ENCODE data around the gene PDE7B. TPM values are rescaled to one million over a fixed set of nuclear protein-coding genes. Genes with fewer than 3 reads are reported as not detected.
"Not testable (repeated sequence)": the region's sequence is repeated elsewhere in the genome, so short reads cannot be mapped to it uniquely, and the experiment has no call there.

The PDE7B gene
- total RNA-seq, 2 experiments from 2014 or later: 0.29 to 0.34 TPM

DNA sequence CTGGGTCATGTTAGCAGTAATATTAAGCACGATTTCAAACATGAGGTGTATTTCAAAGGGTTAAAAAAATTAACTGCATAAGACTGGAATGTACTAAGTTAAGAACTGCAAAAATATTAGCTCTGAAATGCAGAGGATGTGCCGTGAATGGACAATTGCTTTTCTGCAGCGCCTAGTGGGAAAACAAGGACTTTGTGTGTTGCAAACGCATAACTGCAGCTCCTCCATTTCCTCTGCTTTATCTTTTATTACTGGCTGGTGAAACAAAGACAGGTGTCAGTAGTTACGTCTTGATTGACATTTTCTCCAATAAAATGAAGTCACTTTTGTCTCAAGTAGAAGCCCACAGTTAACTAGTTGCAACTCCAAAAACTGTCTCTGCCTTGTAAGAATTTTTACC lies 1.7 kb downstream of the PDE7B start:
- H3K27ac Mint-ChIP-seq: no peak overlapping the region
- DNase-seq: no peak
- peaks cover 13% of the 10 kb centered on the region for H3K4me1 Mint-ChIP-seq (ENCODE audit: low read depth)
- ChIA-PET CTCF (interaction anchor here (0.9 to 4.6 kb wide), 5 partner anchors 23 to 371 kb away, joined by 3 to 24 read pairs (median 8); no protein-coding TSS in a partner anchor), POLR2A (interaction anchor here (0.6 kb wide), 1 partner anchor 278 kb away, joined by 4 read pairs; no protein-coding TSS in a partner anchor)
- no peaks in the 10 kb centered on the region for H3K9me3 Mint-ChIP-seq (ENCODE audit: insufficient read depth)
- H3K4me3 Mint-ChIP-seq: peak overlapping the region; percentile 17
- no peaks in the 10 kb centered on the region for H3K36me3 Mint-ChIP-seq (ENCODE audit: low read depth)
- no peak for ATAC-seq
- no peaks in the 10 kb centered on the region for H3K27me3 Mint-ChIP-seq (ENCODE audit: low read depth)

DNA sequence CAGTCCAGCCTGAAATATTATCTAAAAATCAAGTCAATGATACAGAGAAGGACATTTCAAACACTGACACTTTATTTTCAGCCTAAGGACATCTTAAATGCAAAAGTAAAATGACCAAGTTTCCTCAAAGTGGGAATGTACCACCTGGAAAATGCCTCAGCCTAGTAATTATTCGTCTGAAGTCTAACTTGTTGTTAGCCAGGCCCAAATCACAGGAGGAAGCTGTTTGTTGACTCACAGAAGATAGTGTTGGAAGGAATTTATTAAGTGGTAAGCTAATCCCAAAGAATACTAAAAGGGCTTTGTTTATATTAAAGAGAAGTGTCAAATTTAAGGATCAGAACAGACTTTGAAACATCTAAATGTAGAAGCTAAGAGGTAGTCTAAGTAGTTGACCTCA lies 2.5 kb downstream of the PDE7B start:
- ATAC-seq (no peak), DNase-seq (no peak)
- Mint-ChIP-seq H3K27me3 (ENCODE audit: low read depth) (no peaks in the 10 kb centered on the region), H3K36me3 (ENCODE audit: low read depth) (no peaks in the 10 kb centered on the region), H3K27ac (no peak overlapping the region), H3K9me3 (ENCODE audit: insufficient read depth) (no peaks in the 10 kb centered on the region), H3K4me3 (no peak overlapping the region), H3K4me1 (ENCODE audit: low read depth) (peaks cover 13% of the 10 kb centered on the region)
- CTCF ChIA-PET: interaction anchor here (0.7 to 4.6 kb wide), 5 partner anchors 13 to 370 kb away, joined by 3 to 24 read pairs (median 3); no protein-coding TSS in a partner anchor
- POLR2A ChIA-PET: interaction anchor here (0.6 kb wide), 1 partner anchor 436 kb away, joined by 3 read pairs; no protein-coding TSS in a partner anchor

GRCh38 chr6:135854799-135855198 lies 3.3 kb downstream of the PDE7B start:
- Mint-ChIP-seq H3K9me3 (ENCODE audit: insufficient read depth) (no peaks in the 10 kb centered on the region), H3K4me3 (no peak overlapping the region), H3K4me1 (ENCODE audit: low read depth) (peaks cover 13% of the 10 kb centered on the region), H3K27me3 (ENCODE audit: low read depth) (no peaks in the 10 kb centered on the region), H3K27ac (no peak overlapping the region), H3K36me3 (ENCODE audit: low read depth) (no peaks in the 10 kb centered on the region)
- no peak for ATAC-seq
- no peak for DNase-seq
- ChIA-PET CTCF (interaction anchor here (1.2 to 4.6 kb wide), 2 partner anchors 13 to 55 kb away, joined by 3 to 24 read pairs; no protein-coding TSS in a partner anchor), POLR2A (no interaction called here)

DNA sequence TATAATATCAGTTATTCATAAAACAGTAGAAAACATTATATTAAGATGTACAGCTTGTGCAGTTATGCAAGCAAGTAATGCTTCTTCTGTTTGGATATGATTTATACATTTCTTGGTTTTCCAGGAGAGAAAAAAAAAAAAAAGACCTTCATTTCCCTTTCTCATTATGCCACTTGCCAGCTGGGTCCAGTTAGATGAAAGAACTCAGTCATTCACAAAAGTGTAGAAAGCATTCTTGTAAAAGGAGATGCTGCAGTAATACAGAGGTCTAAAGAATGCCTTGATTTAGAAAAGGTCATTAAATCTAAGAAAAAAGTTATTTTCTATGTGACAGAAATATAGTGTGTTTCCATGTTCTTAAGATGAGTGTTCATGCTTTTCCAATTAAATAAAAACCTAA lies 7.4 kb downstream of the PDE7B start:
- Mint-ChIP-seq H3K4me1 (ENCODE audit: low read depth) (peaks cover 4% of the 10 kb centered on the region), H3K27me3 (ENCODE audit: low read depth) (no peaks in the 10 kb centered on the region), H3K27ac (no peak overlapping the region), H3K4me3 (no peak overlapping the region), H3K36me3 (ENCODE audit: low read depth) (no peaks in the 10 kb centered on the region), H3K9me3 (ENCODE audit: insufficient read depth) (no peaks in the 10 kb centered on the region)
- no peak for ATAC-seq
- POLR2A ChIA-PET: no interaction called here
- no peak for DNase-seq
- CTCF ChIA-PET: interaction anchor here (0.6 kb wide), 1 partner anchor 688 kb away, joined by 3 read pairs; no protein-coding TSS in a partner anchor

DNA sequence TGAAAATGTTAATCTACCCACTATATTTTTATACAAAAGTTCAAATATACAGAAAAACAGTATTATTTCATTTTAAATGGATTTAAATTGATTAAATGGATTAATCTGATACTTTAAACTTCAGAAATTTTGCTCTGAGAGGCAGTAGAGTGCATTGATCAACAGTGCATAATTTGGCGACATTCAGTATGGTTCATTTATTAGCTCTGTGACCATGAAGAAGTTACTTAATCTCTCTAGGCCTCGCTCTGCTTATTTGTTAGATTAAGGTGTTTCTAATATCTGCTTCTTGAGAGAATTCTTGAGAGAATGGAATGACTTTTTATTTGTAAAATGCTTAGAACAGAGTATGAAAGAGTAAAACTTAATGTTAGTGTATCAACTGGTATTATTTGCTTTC lies 8.9 kb downstream of the PDE7B start:
- no peak overlapping the region for H3K4me3 Mint-ChIP-seq
- no peaks in the 10 kb centered on the region for H3K4me1 Mint-ChIP-seq (ENCODE audit: low read depth)
- ChIA-PET POLR2A (no interaction called here), CTCF (no interaction called here)
- no peak for DNase-seq
- peaks cover 3% of the 10 kb centered on the region for H3K9me3 Mint-ChIP-seq (ENCODE audit: insufficient read depth)
- H3K27me3 Mint-ChIP-seq (ENCODE audit: low read depth): no peaks in the 10 kb centered on the region
- ATAC-seq: no peak
- H3K36me3 Mint-ChIP-seq (ENCODE audit: low read depth): peaks cover 3% of the 10 kb centered on the region
- H3K27ac Mint-ChIP-seq: no peak overlapping the region

DNA sequence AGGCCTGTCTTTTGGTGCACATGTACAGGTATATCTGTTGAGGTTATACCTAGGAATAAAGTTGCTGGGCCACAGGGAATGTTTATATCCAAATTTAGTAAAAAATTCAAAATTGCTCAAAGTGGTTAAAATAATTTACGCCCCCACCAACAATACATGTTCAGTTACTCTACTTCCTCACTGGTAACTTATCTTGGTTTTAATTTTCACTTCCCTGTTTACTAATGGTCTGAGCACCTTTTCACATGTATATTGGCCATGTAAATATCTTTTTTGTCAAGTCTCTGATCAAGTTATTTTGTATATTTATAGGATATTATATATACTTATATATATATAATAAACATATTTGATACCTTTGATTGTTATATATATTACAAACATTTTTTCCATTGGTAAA lies 9.7 kb downstream of the PDE7B start:
- no peak overlapping the region for H3K4me3 Mint-ChIP-seq
- ATAC-seq: no peak
- ChIA-PET POLR2A (no interaction called here), CTCF (no interaction called here)
- no peak for DNase-seq
- H3K4me1 Mint-ChIP-seq (ENCODE audit: low read depth): no peaks in the 10 kb centered on the region
- H3K27me3 Mint-ChIP-seq (ENCODE audit: low read depth): no peaks in the 10 kb centered on the region
- H3K36me3 Mint-ChIP-seq (ENCODE audit: low read depth): peaks cover 4% of the 10 kb centered on the region
- H3K27ac Mint-ChIP-seq: no peak overlapping the region
- peaks cover 5% of the 10 kb centered on the region for H3K9me3 Mint-ChIP-seq (ENCODE audit: insufficient read depth)

- H3K36me3 Mint-ChIP-seq (ENCODE audit: low read depth); CTCF ChIA-PET; POLR2A ChIA-PET; DNase-seq; H3K27ac Mint-ChIP-seq; H3K9me3 Mint-ChIP-seq (ENCODE audit: insufficient read depth); ATAC-seq; H3K4me1 Mint-ChIP-seq (ENCODE audit: low read depth); H3K4me3 Mint-ChIP-seq; H3K27me3 Mint-ChIP-seq (ENCODE audit: low read depth): not testable (repeated sequence)
These were observed 13.4 kb downstream of the PDE7B start for GRCh38 chr6:135864929-135865328.

DNA sequence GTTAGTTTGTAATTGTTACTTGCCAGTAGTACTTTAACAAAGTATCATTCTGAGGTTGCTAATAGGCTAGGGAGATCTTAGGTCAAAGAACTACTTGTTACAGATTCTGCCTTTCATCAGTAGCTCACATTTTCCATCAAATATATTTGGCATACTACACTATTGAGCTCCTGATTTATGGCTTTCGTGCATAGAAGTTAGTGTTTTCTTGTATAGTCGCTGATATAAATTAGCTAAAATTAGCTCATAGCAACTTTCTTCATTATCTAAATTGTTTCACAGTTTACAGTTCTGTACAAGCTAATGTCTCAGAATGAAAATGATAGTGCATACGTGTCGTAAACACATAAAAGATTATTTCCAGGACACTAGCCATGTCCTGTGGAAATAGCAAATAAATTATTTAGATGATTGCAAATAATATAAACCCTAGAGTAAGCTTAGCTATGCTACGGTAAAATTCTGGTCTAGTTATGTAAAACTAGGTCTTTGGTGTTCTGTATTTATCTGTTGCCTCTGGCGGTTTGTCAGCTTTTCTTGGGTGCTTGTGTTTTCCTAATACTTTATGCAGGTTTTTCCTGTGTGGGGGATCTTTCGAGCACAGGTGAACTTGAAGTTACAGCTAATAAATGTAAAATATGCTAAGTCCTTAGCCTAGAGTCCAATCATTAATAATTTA lies 15.1 kb downstream of the PDE7B start:
- ChIA-PET CTCF (interaction anchor here (0.8 to 1.3 kb wide), 2 partner anchors 12 to 14 kb away, joined by 3 read pairs; no protein-coding TSS in a partner anchor), POLR2A (interaction anchor here (0.5 to 1.5 kb wide), 3 partner anchors 14 to 384 kb away, joined by 3 to 4 read pairs (median 4); no protein-coding TSS in a partner anchor)
- Mint-ChIP-seq H3K4me1 (ENCODE audit: low read depth) (no peaks in the 10 kb centered on the region), H3K27ac (no peak overlapping the region), H3K9me3 (ENCODE audit: insufficient read depth) (peaks cover 5% of the 10 kb centered on the region), H3K27me3 (ENCODE audit: low read depth) (no peaks in the 10 kb centered on the region), H3K4me3 (no peak overlapping the region), H3K36me3 (ENCODE audit: low read depth) (peaks cover 4% of the 10 kb centered on the region)
- ATAC-seq: no peak
- no peak for DNase-seq

- H3K4me3 Mint-ChIP-seq: no peak overlapping the region
- DNase-seq (no peak), ATAC-seq (no peak)
- POLR2A ChIA-PET: interaction anchor here (0.9 to 1.5 kb wide), 2 partner anchors 13 to 383 kb away, joined by 3 to 4 read pairs; no protein-coding TSS in a partner anchor
- no peak overlapping the region for H3K27ac Mint-ChIP-seq
- no peaks in the 10 kb centered on the region for H3K27me3 Mint-ChIP-seq (ENCODE audit: low read depth)
- peaks cover 5% of the 10 kb centered on the region for H3K9me3 Mint-ChIP-seq (ENCODE audit: insufficient read depth)
- no peaks in the 10 kb centered on the region for H3K4me1 Mint-ChIP-seq (ENCODE audit: low read depth)
- H3K36me3 Mint-ChIP-seq (ENCODE audit: low read depth): peaks cover 4% of the 10 kb centered on the region
- CTCF ChIA-PET: interaction anchor here (0.8 to 1.3 kb wide), 4 partner anchors 13 to 109 kb away, joined by 3 to 4 read pairs (median 3); no protein-coding TSS in a partner anchor
These were observed 15.8 kb downstream of the PDE7B start for GRCh38 chr6:135867332-135867731.

GRCh38 chr6:135869857-135870256 lies 18.4 kb downstream of the PDE7B start:
- no peaks in the 10 kb centered on the region for H3K4me1 Mint-ChIP-seq (ENCODE audit: low read depth)
- peaks cover 5% of the 10 kb centered on the region for H3K9me3 Mint-ChIP-seq (ENCODE audit: insufficient read depth)
- ChIA-PET POLR2A (no interaction called here), CTCF (interaction anchor here (0.7 to 0.8 kb wide), 2 partner anchors 16 to 40 kb away, joined by 3 to 4 read pairs; no protein-coding TSS in a partner anchor)
- peaks cover 2% of the 10 kb centered on the region for H3K27me3 Mint-ChIP-seq (ENCODE audit: low read depth)
- H3K4me3 Mint-ChIP-seq: no peak overlapping the region
- DNase-seq (no peak), ATAC-seq (no peak)
- peaks cover 4% of the 10 kb centered on the region for H3K36me3 Mint-ChIP-seq (ENCODE audit: low read depth)
- H3K27ac Mint-ChIP-seq: no peak overlapping the region

DNA sequence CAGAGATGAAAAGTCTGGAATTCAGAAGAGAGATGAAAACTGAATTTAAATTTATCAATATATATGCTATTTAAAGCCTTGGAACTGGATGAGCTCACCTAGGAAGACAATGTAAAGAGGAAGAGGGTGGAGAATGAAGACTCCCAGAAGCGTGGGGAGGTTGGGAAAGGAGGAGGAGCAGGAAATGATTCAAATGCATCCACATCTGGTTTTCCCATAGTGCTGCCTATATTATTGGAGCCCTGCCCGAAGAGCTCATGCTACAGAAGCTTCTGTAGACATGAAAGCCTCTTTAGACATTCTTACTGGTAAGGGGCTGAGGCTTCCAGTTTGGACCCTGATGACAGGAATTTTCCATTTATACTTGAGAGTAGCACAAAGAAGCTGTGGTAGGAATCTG lies 19.2 kb downstream of the PDE7B start:
- no peaks in the 10 kb centered on the region for H3K36me3 Mint-ChIP-seq (ENCODE audit: low read depth)
- ATAC-seq (no peak), DNase-seq (no peak)
- POLR2A ChIA-PET: no interaction called here
- H3K4me1 Mint-ChIP-seq (ENCODE audit: low read depth): peaks cover 3% of the 10 kb centered on the region
- no peak overlapping the region for H3K27ac Mint-ChIP-seq
- no peak overlapping the region for H3K4me3 Mint-ChIP-seq
- CTCF ChIA-PET: interaction anchor here (1.1 kb wide), 1 partner anchor 71 kb away, joined by 3 read pairs; no protein-coding TSS in a partner anchor
- H3K27me3 Mint-ChIP-seq (ENCODE audit: low read depth): peaks cover 2% of the 10 kb centered on the region
- H3K9me3 Mint-ChIP-seq (ENCODE audit: insufficient read depth): no peaks in the 10 kb centered on the region

DNA sequence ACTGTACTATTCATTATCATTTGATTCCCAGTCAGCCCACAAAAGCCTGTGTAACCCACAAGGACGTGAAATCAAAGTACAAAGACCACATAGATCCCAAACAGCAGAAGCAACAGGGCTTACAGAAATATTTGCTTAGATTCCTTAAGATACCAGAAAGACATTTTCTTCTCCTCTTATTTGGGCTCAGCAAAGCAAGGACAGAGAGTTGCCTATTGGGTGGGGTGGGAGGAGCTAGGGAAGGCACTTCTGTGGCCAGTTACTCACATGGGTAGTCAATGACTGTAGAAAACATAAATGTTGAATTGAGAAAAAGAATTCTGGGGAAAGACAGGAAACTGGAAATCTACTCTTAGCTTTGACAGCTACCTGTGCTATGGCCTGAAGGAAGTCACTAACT lies 19.8 kb downstream of the PDE7B start:
- DNase-seq (no peak), ATAC-seq (no peak)
- Mint-ChIP-seq H3K4me3 (no peak overlapping the region), H3K4me1 (ENCODE audit: low read depth) (peaks cover 8% of the 10 kb centered on the region), H3K27me3 (ENCODE audit: low read depth) (peaks cover 2% of the 10 kb centered on the region), H3K27ac (no peak overlapping the region), H3K9me3 (ENCODE audit: insufficient read depth) (no peaks in the 10 kb centered on the region), H3K36me3 (ENCODE audit: low read depth) (no peaks in the 10 kb centered on the region)
- ChIA-PET CTCF (interaction anchor here (1.1 kb wide), 1 partner anchor 71 kb away, joined by 3 read pairs; no protein-coding TSS in a partner anchor), POLR2A (no interaction called here)

Measured in activated CD8-positive, alpha-beta T cell treated with anti-CD3 and anti-CD28 coated beads, Interleukin-2, amount 10 ng/mL, durations not matched to agents 7 days and 5 days (primary cell).